Keratinocyte (primary cell): ENCODE results near the gene AMY2B. TPM values are rescaled to one million over a fixed set of nuclear protein-coding genes. Genes with fewer than 3 reads are reported as not detected.

ENCODE experiments used
- DNase-seq: peaks from one replicate; pipeline ENCODE4 v3.0.0-alpha.2; 2011; ENCODE audit warnings: low read depth, missing footprints, low spot score
- FAIRE-seq: peaks from 2 replicates; lab custom pipeline; 2011; peaks lifted over from hg19 to GRCh38; lab: Jason Lieb, UNC
- H2AFZ ChIP-seq: 2 replicates; pipeline ENCODE4 v1.6.0; 2012; ENCODE audit warnings: low read length, control low read depth, inconsistent platforms; ENCODE audit not compliant: control insufficient read depth
- H3K27ac ChIP-seq: 2 replicates; pipeline ENCODE4 v1.5.1; 2011; ENCODE audit warnings: low read length; ENCODE audit not compliant: control insufficient read depth, insufficient read depth
- H3K27me3 ChIP-seq: 3 replicates; pipeline ENCODE4 v1.6.0; 2011; ENCODE audit warnings: low read length; ENCODE audit not compliant: control insufficient read depth, insufficient read depth; ENCODE audit errors: extremely low read depth
- H3K36me3 ChIP-seq, 2 experiments: 2 replicates in 1 of 2; 3 replicates in 1 of 2; pipeline ENCODE4 v1.5.1; 2011; ENCODE audit warnings: low read length in 2 of 2, mild to moderate bottlenecking in 1 of 2; ENCODE audit not compliant: control insufficient read depth in 2 of 2, insufficient read depth in 2 of 2; ENCODE audit errors: extremely low read depth in 1 of 2
- H3K4me1 ChIP-seq: 3 replicates; pipeline ENCODE4 v1.5.1; 2011; ENCODE audit warnings: low read length; ENCODE audit not compliant: control insufficient read depth, insufficient read depth; ENCODE audit errors: extremely low read depth
- H3K4me2 ChIP-seq: 3 replicates; pipeline ENCODE4 v1.6.0; 2011; ENCODE audit warnings: low read depth, low read length; ENCODE audit not compliant: control insufficient read depth, insufficient read depth; ENCODE audit errors: extremely low read depth
- H3K4me3 ChIP-seq, 3 experiments: fragments of 200-600 bp in 1 of 3; sonication (generic) in 1 of 3; 2 replicates in 2 of 3; 3 replicates in 1 of 3; pipeline ENCODE4 v1.5.1; 2011 to 2016; ENCODE audit warnings: low read length in 3 of 3, mild to moderate bottlenecking in 3 of 3, control low read depth in 2 of 3, inconsistent platforms in 1 of 3, low read depth in 1 of 3, mixed read lengths in 1 of 3, mixed run types in 1 of 3, moderate library complexity in 1 of 3; ENCODE audit not compliant: control insufficient read depth in 2 of 3, insufficient read depth in 2 of 3; ENCODE audit errors: extremely low read depth in 1 of 3
- H3K79me2 ChIP-seq: 2 replicates; pipeline ENCODE4 v1.6.0; 2012; ENCODE audit warnings: low read length; ENCODE audit not compliant: control insufficient read depth, insufficient read depth
- H3K9ac ChIP-seq: 3 replicates; pipeline ENCODE4 v1.6.0; 2011; ENCODE audit warnings: low read length; ENCODE audit not compliant: control insufficient read depth, insufficient read depth; ENCODE audit errors: extremely low read depth
- H3K9me1 ChIP-seq: 3 replicates; pipeline ENCODE4 v1.6.0; 2011; ENCODE audit warnings: low read length; ENCODE audit not compliant: control insufficient read depth, insufficient read depth; ENCODE audit errors: extremely low read depth
- H3K9me3 ChIP-seq: 2 replicates; pipeline ENCODE4 v1.5.1; 2012; ENCODE audit warnings: low read depth, low read length; ENCODE audit not compliant: control insufficient read depth
- H4K20me1 ChIP-seq: 3 replicates; pipeline ENCODE4 v1.6.0; 2011; ENCODE audit warnings: low read length; ENCODE audit not compliant: control insufficient read depth, insufficient read depth; ENCODE audit errors: extremely low read depth
- CTCF ChIP-seq, 3 experiments: IDR thresholded peaks in 1 of 3; conservative IDR thresholded peaks in 1 of 3; optimal IDR thresholded peaks in 1 of 3; 2 replicates in 2 of 3; 3 replicates in 1 of 3; pipeline versions ENCODE3 to v1.5.1; 2011; ENCODE audit warnings: low read length in 3 of 3, mild to moderate bottlenecking in 3 of 3, moderate library complexity in 2 of 3, control low read depth in 1 of 3, inconsistent platforms in 1 of 3; ENCODE audit not compliant: insufficient read depth in 2 of 3; ENCODE audit errors: extremely low read depth in 1 of 3
- EZH2 ChIP-seq: IDR thresholded peaks from one replicate; pipeline ENCODE4 v1.6.1; 2012; ENCODE audit warnings: inconsistent platforms, mild to moderate bottlenecking, low read length, moderate library complexity
- dilution Hi-C: fragments of 300-500 bp; cut with MboI; formaldehyde crosslinking; loops from one replicate; pipeline ENCODE4 v1.7.0; 2020; ENCODE audit warnings: low sequenced_read_pairs; ENCODE audit not compliant: extremely low pct_ligation_motif_present
- polyA plus RNA-seq, 5 experiments: library from polyadenylated mRNA; depleted of rRNA in 3 of 5; stranded (reverse) in 3 of 5; stranded (forward) in 1 of 5; unstranded in 1 of 5; fragments of >200 nt; gene quantifications; 1 replicate in 1 of 5; 2 replicates in 3 of 5; 3 replicates in 1 of 5; pipeline versions ENCODE4 v1.2.1 to v1.2.3, GENCODE V29; 2011 to 2012; ENCODE audit warnings: missing spikeins in 2 of 5, low read depth in 1 of 5, low replicate concordance in 1 of 5

AMY2B gene
- polyA plus RNA-seq, 1 donor (not counting 4 experiments of a cell fraction or from before 2014, with no cell fraction given): 9.9 TPM

GRCh38 chr1:103563056-103563455 lies 8.3 kb upstream of the AMY2B start:
- TF ChIP-seq CTCF (optimal IDR thresholded peaks at IDR 0.05 in 1 of 3, IDR thresholded peaks at IDR 0.05 in 1 of 3, conservative IDR thresholded peaks at IDR 0.05 in 1 of 3; ENCODE audit: extremely low read depth in 1 of 3, insufficient read depth in 2 of 3, low read length in 3 of 3) (no peak), EZH2 (no peak)
- FAIRE-seq: no peak

GRCh38 chr1:103569493-103569892 lies 1.9 kb upstream of the AMY2B start:
- Histone ChIP-seq H3K27ac (no peak overlapping the region), H3K9me3 (no peaks in the 10 kb centered on the region), H3K36me3 (no peaks in the 10 kb centered on the region), H4K20me1 (no peaks in the 10 kb centered on the region), H3K27me3 (no peaks in the 10 kb centered on the region), H2AFZ (no peak overlapping the region), H3K9ac (no peak overlapping the region), H3K9me1 (no peaks in the 10 kb centered on the region), H3K79me2 (no peaks in the 10 kb centered on the region), H3K4me3 (no peak overlapping the region), H3K4me2 (no peak overlapping the region), H3K4me1 (no peaks in the 10 kb centered on the region)
- dilution Hi-C loops: no loop called here
- no peak for FAIRE-seq
- no peak for DNase-seq
- TF ChIP-seq CTCF (optimal IDR thresholded peaks at IDR 0.05 in 1 of 3, IDR thresholded peaks at IDR 0.05 in 1 of 3, conservative IDR thresholded peaks at IDR 0.05 in 1 of 3; ENCODE audit: extremely low read depth in 1 of 3, insufficient read depth in 2 of 3, low read length in 3 of 3) (no peak), EZH2 (no peak)

More at GRCh38 chr1:103563056-103563455, 8.3 kb upstream of the AMY2B start:
- Histone ChIP-seq H3K4me3 (no peak overlapping the region), H3K79me2 (no peaks in the 10 kb centered on the region), H3K9me1 (no peaks in the 10 kb centered on the region), H3K9me3 (no peaks in the 10 kb centered on the region), H3K4me1 (no peaks in the 10 kb centered on the region), H3K36me3 (no peaks in the 10 kb centered on the region), H2AFZ (no peak overlapping the region), H3K9ac (no peak overlapping the region), H3K4me2 (no peak overlapping the region), H4K20me1 (no peaks in the 10 kb centered on the region), H3K27me3 (no peaks in the 10 kb centered on the region), H3K27ac (no peak overlapping the region)
- dilution Hi-C loops: no loop called here
- DNase-seq: no peak
